Measurements from ENCODE around the gene AMT.
A peak's percentile ranks its signal among the peaks of the same experiment; 100 is the strongest.

Gene AMT

GRCh38 chr3:49388289-49388820 is 33.9 kb downstream of the AMT start:
- peak in 1 of 2 donors; percentile 33 for DNase-seq

GRCh38 chr3:49387721-49388120 is 34.6 kb downstream of the AMT start:
- DNase-seq = no peak

GRCh38 chr3:49386056-49386756 is 36.1 kb downstream of the AMT start:
- DNase-seq = peak; percentile 65 to 68

- DNase-seq = no peak
These were observed 36.7 kb downstream of the AMT start for GRCh38 chr3:49385617-49386016.

- no peak for DNase-seq
These were observed 38.9 kb downstream of the AMT start for GRCh38 chr3:49383387-49383786.

GRCh38 chr3:49378249-49378895 is 43.9 kb downstream of the AMT start:
- DNase-seq = no peak

GRCh38 chr3:49377483-49377882 is 44.8 kb downstream of the AMT start:
- no peak for DNase-seq

- DNase-seq = no peak
These were observed 50.3 kb downstream of the AMT start for GRCh38 chr3:49371946-49372345.

- DNase-seq = no peak
These were observed 51.5 kb downstream of the AMT start for GRCh38 chr3:49370585-49371290.
